HepG2 (cell line): Measurements from ENCODE around the gene RBP5. TPM values are rescaled to one million over a fixed set of nuclear protein-coding genes. Genes with fewer than 3 reads are reported as not detected.

Experiments used
- ATF1 ChIP-seq: IDR thresholded peaks from 2 replicates; pipeline ENCODE4 v1.6.1; 2016; ENCODE audit warnings: mild to moderate bottlenecking, control low read depth
- ATRX ChIP-seq: sonication (generic); formaldehyde crosslinking; IDR thresholded peaks from 2 replicates; pipeline ENCODE4 v1.4.0; 2020; ENCODE audit warnings: missing genetic modification reagents, borderline replicate concordance
- CAMTA2 ChIP-seq: sonication (generic); formaldehyde crosslinking; IDR thresholded peaks from 2 replicates; pipeline ENCODE4 v1.4.0; 2020; ENCODE audit warnings: mild to moderate bottlenecking, missing genetic modification reagents, borderline replicate concordance
- DNMT3B ChIP-seq: conservative IDR thresholded peaks from 2 replicates; pipeline ENCODE4 v1.6.1; 2016; ENCODE audit warnings: missing biosample characterization, control low read depth
- E2F5 ChIP-seq: sonication (generic); formaldehyde crosslinking; conservative IDR thresholded peaks from 2 replicates; pipeline ENCODE4 v1.4.0; 2020; ENCODE audit warnings: missing genetic modification reagents
- HDAC6 ChIP-seq: fragments of 200-600 bp; sonication (generic); IDR thresholded peaks from 2 replicates; pipeline ENCODE4 v1.7.0; 2017; ENCODE audit warnings: mild to moderate bottlenecking, antibody characterized with exemption, low read length, low read depth
- HNF1A ChIP-seq, 2 experiments: sonication (generic) in 1 of 2; formaldehyde crosslinking in 1 of 2; IDR thresholded peaks; 2 replicates each; pipeline versions ENCODE4 v1.4.0 to v1.6.1; 2016 to 2020; ENCODE audit warnings: borderline replicate concordance in 1 of 2, low read depth in 1 of 2, mild to moderate bottlenecking in 1 of 2, missing genetic modification reagents in 1 of 2
- JUN ChIP-seq: sonication (generic); formaldehyde crosslinking; IDR thresholded peaks from 2 replicates; pipeline ENCODE4 v1.4.0; 2020; ENCODE audit warnings: mild to moderate bottlenecking, missing genetic modification reagents
- MAFF ChIP-seq: IDR thresholded peaks from 2 replicates; pipeline ENCODE4 v1.6.1; 2011; ENCODE audit warnings: low read depth, low read length, improper control_type of control experiment
- MTA3 ChIP-seq: sonication (generic); formaldehyde crosslinking; IDR thresholded peaks from 2 replicates; pipeline ENCODE4 v1.4.0; 2020; ENCODE audit warnings: missing genetic modification reagents
- MTERF4 ChIP-seq: sonication (generic); formaldehyde crosslinking; IDR thresholded peaks from 2 replicates; pipeline ENCODE4 v1.8.0; 2023; ENCODE audit warnings: mild to moderate bottlenecking, missing genetic modification reagents
- MTF1 ChIP-seq: sonication (generic); formaldehyde crosslinking; IDR thresholded peaks from 2 replicates; pipeline ENCODE4 v1.5.0; 2020; ENCODE audit warnings: missing genetic modification reagents
- MTF2 ChIP-seq: sonication (generic); formaldehyde crosslinking; IDR thresholded peaks from 2 replicates; pipeline ENCODE4 v1.5.0; 2020; ENCODE audit warnings: missing genetic modification reagents, borderline replicate concordance
- PHF20 ChIP-seq: sonication (generic); formaldehyde crosslinking; IDR thresholded peaks from 2 replicates; pipeline ENCODE4 v1.5.0; 2020; ENCODE audit warnings: mild to moderate bottlenecking, missing genetic modification reagents
- POLR2AphosphoS2 ChIP-seq: IDR thresholded peaks from 2 replicates; pipeline ENCODE4 v1.6.1; 2011; ENCODE audit warnings: low read depth, low read length, improper control_type of control experiment
- SAP130 ChIP-seq: IDR thresholded peaks from 2 replicates; pipeline ENCODE4 v1.6.1; 2016; ENCODE audit warnings: low read depth
- SP140L ChIP-seq: sonication (generic); formaldehyde crosslinking; IDR thresholded peaks from 2 replicates; pipeline ENCODE4 v1.4.0; 2020; ENCODE audit warnings: missing genetic modification reagents, borderline replicate concordance
- TRAFD1 ChIP-seq: sonication (generic); formaldehyde crosslinking; IDR thresholded peaks from 2 replicates; pipeline ENCODE4 v1.5.1; 2020; ENCODE audit warnings: missing genetic modification reagents, mild to moderate bottlenecking, borderline replicate concordance
- ZBTB21 ChIP-seq: sonication (generic); formaldehyde crosslinking; IDR thresholded peaks from 2 replicates; pipeline ENCODE4 v1.4.0; 2020; ENCODE audit warnings: missing genetic modification reagents
- ZFAT ChIP-seq: sonication (generic); formaldehyde crosslinking; conservative IDR thresholded peaks from 2 replicates; pipeline ENCODE4 v1.8.1; 2023; ENCODE audit warnings: missing genetic modification reagents, inconsistent platforms
- ZFYVE20 ChIP-seq: sonication (generic); formaldehyde crosslinking; IDR thresholded peaks from 2 replicates; pipeline ENCODE4 v1.8.0; 2023; ENCODE audit warnings: low read depth, mild to moderate bottlenecking, moderate library complexity, missing genetic modification reagents, borderline replicate concordance
- ZNF331 ChIP-seq: sonication (generic); formaldehyde crosslinking; IDR thresholded peaks from 2 replicates; pipeline ENCODE4 v1.4.0; 2020; ENCODE audit warnings: missing genetic modification reagents
- ZSCAN20 ChIP-seq: sonication (generic); formaldehyde crosslinking; IDR thresholded peaks from 2 replicates; pipeline ENCODE4 v1.4.0; 2020; ENCODE audit warnings: missing genetic modification reagents, mild to moderate bottlenecking, borderline replicate concordance
- polyA plus RNA-seq, 8 experiments: library from polyadenylated mRNA; depleted of rRNA in 3 of 8; stranded (reverse) in 7 of 8; unstranded in 1 of 8; fragments of >200 nt; fragmentation: Illumina TruSeq in 4 of 8; extraction: Trizol in 4 of 8; gene quantifications; 2 replicates each; pipeline versions ENCODE4 v1.2.1 to v1.2.3, GENCODE V29; 2011 to 2016; ENCODE audit warnings: low read depth in 4 of 8, missing spikeins in 1 of 8, mixed read lengths in 1 of 8; ENCODE audit not compliant: insufficient read depth in 1 of 8
- total RNA-seq, 5 experiments: library from RNA; depleted of rRNA; stranded (reverse); fragments of >200 nt; fragmentation: Illumina TruSeq; extraction: Trizol; gene quantifications; 2 replicates each; pipeline ENCODE4 v1.2.3, GENCODE V29; 2016; ENCODE audit warnings: low read depth in 1 of 5

Gene RBP5
- total and polyA plus RNA-seq, 2 of the 13 experiments (the other 11 are each of a cell fraction or from before 2014, with no cell fraction given) = 13.8 to 19.8 TPM

- TF ChIP-seq ATRX (CRISPR knock-in tag) = no peak
- TF ChIP-seq ZFAT (CRISPR knock-in tag) = no peak
- no peak for TF ChIP-seq CAMTA2 (CRISPR knock-in tag)
- no peak for TF ChIP-seq E2F5 (CRISPR knock-in tag)
- no peak for TF ChIP-seq MAFF
- TF ChIP-seq HNF1A (IDR thresholded peaks at IDR 0.05; ENCODE audit: low read depth) = no peak
- TF ChIP-seq HNF1A (CRISPR knock-in tag; IDR thresholded peaks at IDR 0.05; ENCODE audit: borderline replicate concordance) = peak; percentile 46
- TF ChIP-seq JUN (CRISPR knock-in tag) = no peak
- TF ChIP-seq ZSCAN20 = no peak
- no peak for TF ChIP-seq MTERF4
- no peak for TF ChIP-seq DNMT3B (CRISPR knock-in tag)
- peak; percentile 64; the same call in 1 of the 2 replicates for TF ChIP-seq SAP130 (CRISPR knock-in tag)
- TF ChIP-seq MTF2 (CRISPR knock-in tag) = no peak
- TF ChIP-seq SP140L = no peak
- no peak for TF ChIP-seq MTF1 (CRISPR knock-in tag)
- no peak for TF ChIP-seq ZBTB21 (CRISPR knock-in tag)
- TF ChIP-seq HDAC6 = no peak
- TF ChIP-seq TRAFD1 = no peak; the same call in 1 of the 2 replicates
- peak; percentile 69 for TF ChIP-seq ZNF331 (CRISPR knock-in tag)
- no peak; the same call in 1 of the 2 replicates for TF ChIP-seq ATF1 (CRISPR knock-in tag)
- TF ChIP-seq PHF20 (CRISPR knock-in tag) = peak; percentile 52
- TF ChIP-seq ZFYVE20 (CRISPR knock-in tag) = no peak
- no peak for TF ChIP-seq MTA3 (CRISPR knock-in tag)
- no peak for TF ChIP-seq POLR2AphosphoS2
These were observed 19.7 kb downstream of the RBP5 start, which contains the start of gene C1RL (continued) for GRCh38 chr12:7108796-7109571.
